ENCODE data around the gene WNT7A. TPM values are rescaled to one million over a fixed set of nuclear protein-coding genes. Genes with fewer than 3 reads are reported as not detected.

WNT7A gene
- total and polyA plus RNA-seq, 2 donors (not counting 1 experiment from before 2014, with no cell fraction given), result not detected

GRCh38 chr3:13871791-13872190 lies 8.1 kb downstream of the WNT7A start:
- ChIA-PET CTCF (no interaction called here), POLR2A (no interaction called here)
- ATAC-seq (ENCODE audit: low read depth), result no peak
- Histone ChIP-seq H3K9ac (ENCODE audit: low read length) (no peak overlapping the region), H3K27me3 (replicated peaks in 1 of 4; ENCODE audit: control extremely low read depth in 1 of 4, control insufficient read depth in 3 of 4, insufficient read depth in 4 of 4, low read length in 3 of 4) (peaks cover 0 to 17% (median 5%) of the 10 kb centered on the region in 4 experiments), H4K20me1 (ENCODE audit: control insufficient read depth, insufficient read depth, low read length, poor library complexity, severe bottlenecking) (no peaks in the 10 kb centered on the region), H3K36me3 (replicated peaks in 1 of 2; ENCODE audit: control extremely low read depth in 1 of 2, control insufficient read depth in 1 of 2, extremely low read depth in 1 of 2, insufficient read depth in 2 of 2, low read length in 1 of 2) (no peaks in the 10 kb centered on the region), H3K27ac (ENCODE audit: low read length in 2 of 2) (no peak overlapping the region), H3K4me1 (ENCODE audit: control insufficient read depth in 2 of 2, insufficient read depth in 2 of 2, low read length in 2 of 2) (no peaks in the 10 kb centered on the region), H3K4me3 (ENCODE audit: control extremely low read depth in 1 of 5, extremely low read depth in 1 of 5, insufficient read depth in 1 of 5, low read depth in 2 of 5, low read length in 4 of 5) (no peak overlapping the region), H2AFZ (ENCODE audit: insufficient read depth, low read depth, low read length, poor library complexity, severe bottlenecking) (no peak overlapping the region), H3K9me3 (ENCODE audit: control extremely low read depth in 1 of 3, control insufficient read depth in 2 of 3, insufficient read depth in 1 of 3, low read length in 2 of 3) (peaks cover 0 to 22% (median 8%) of the 10 kb centered on the region in 3 donors), H3K79me2 (ENCODE audit: control insufficient read depth, insufficient read depth, low read length) (no peaks in the 10 kb centered on the region), H3K4me2 (replicated peaks; ENCODE audit: low read depth, low read length, poor library complexity, severe bottlenecking) (no peak overlapping the region)
- no peak for DNase-seq
- Mint-ChIP-seq H3K27ac (no peak overlapping the region), H3K4me3 (no peak overlapping the region), H3K4me1 (no peaks in the 10 kb centered on the region), H3K9me3 (ENCODE audit: insufficient read depth) (peaks cover 6% of the 10 kb centered on the region), H3K27me3 (peaks cover 40% of the 10 kb centered on the region)
- WGBS (ENCODE audit: insufficient coverage), result 88% methylated on average over 4 of the region's 4 CpGs
- TF ChIP-seq EZH2 (IDR thresholded peaks at IDR 0.05; ENCODE audit: borderline replicate concordance, insufficient read depth, low read depth, low read length, poor library complexity, severe bottlenecking) (no peak), CTCF (IDR thresholded peaks at IDR 0.05) (no peak)
- intact Hi-C loops (cut with micrococcal nuclease), result loop anchor here (10.0 kb wide), 1 partner anchor 217 kb away; no protein-coding TSS in a partner anchor

GRCh38 chr3:13870902-13871301 lies 9.0 kb downstream of the WNT7A start:
- Histone ChIP-seq H3K4me1 (ENCODE audit: control insufficient read depth in 2 of 2, insufficient read depth in 2 of 2, low read length in 2 of 2) (no peaks in the 10 kb centered on the region), H2AFZ (ENCODE audit: insufficient read depth, low read depth, low read length, poor library complexity, severe bottlenecking) (no peak overlapping the region), H3K9ac (ENCODE audit: low read length) (no peak overlapping the region), H3K79me2 (ENCODE audit: control insufficient read depth, insufficient read depth, low read length) (no peaks in the 10 kb centered on the region), H3K4me2 (replicated peaks; ENCODE audit: low read depth, low read length, poor library complexity, severe bottlenecking) (no peak overlapping the region), H3K36me3 (replicated peaks in 1 of 2; ENCODE audit: control extremely low read depth in 1 of 2, control insufficient read depth in 1 of 2, extremely low read depth in 1 of 2, insufficient read depth in 2 of 2, low read length in 1 of 2) (no peaks in the 10 kb centered on the region), H3K27ac (ENCODE audit: low read length in 2 of 2) (no peak overlapping the region), H4K20me1 (ENCODE audit: control insufficient read depth, insufficient read depth, low read length, poor library complexity, severe bottlenecking) (no peaks in the 10 kb centered on the region), H3K9me3 (ENCODE audit: control extremely low read depth in 1 of 3, control insufficient read depth in 2 of 3, insufficient read depth in 1 of 3, low read length in 2 of 3) (peaks cover 0 to 22% (median 8%) of the 10 kb centered on the region in 3 donors), H3K27me3 (replicated peaks in 1 of 4; ENCODE audit: control extremely low read depth in 1 of 4, control insufficient read depth in 3 of 4, insufficient read depth in 4 of 4, low read length in 3 of 4) (peaks cover 0 to 14% (median 2%) of the 10 kb centered on the region in 4 experiments), H3K4me3 (ENCODE audit: control extremely low read depth in 1 of 5, extremely low read depth in 1 of 5, insufficient read depth in 1 of 5, low read depth in 2 of 5, low read length in 4 of 5) (no peak overlapping the region)
- peaks cover 6% of the 10 kb centered on the region for H3K9me3 Mint-ChIP-seq (ENCODE audit: insufficient read depth)
- ChIA-PET CTCF (no interaction called here), POLR2A (no interaction called here)
- H3K27ac Mint-ChIP-seq, result no peak overlapping the region
- 100% methylated on average over 1 of the region's 2 CpGs for WGBS (ENCODE audit: insufficient coverage)
- peaks cover 40% of the 10 kb centered on the region for H3K27me3 Mint-ChIP-seq
- no peaks in the 10 kb centered on the region for H3K4me1 Mint-ChIP-seq
- TF ChIP-seq EZH2 (IDR thresholded peaks at IDR 0.05; ENCODE audit: borderline replicate concordance, insufficient read depth, low read depth, low read length, poor library complexity, severe bottlenecking) (no peak), CTCF (IDR thresholded peaks at IDR 0.05) (no peak)
- DNase-seq (no peak), ATAC-seq (ENCODE audit: low read depth) (no peak)
- intact Hi-C loops (cut with micrococcal nuclease), result loop anchor here (10.0 kb wide), 1 partner anchor 216 kb away; no protein-coding TSS in a partner anchor
- H3K4me3 Mint-ChIP-seq, result no peak overlapping the region

Measured in B cell (primary cell).